Measurements from ENCODE around the gene APOBEC2. TPM values are rescaled to one million over a fixed set of nuclear protein-coding genes. Genes with fewer than 3 reads are reported as not detected.

The APOBEC2 gene
- total RNA-seq, 1 experiment from 2014 or later, result not detected

DNA sequence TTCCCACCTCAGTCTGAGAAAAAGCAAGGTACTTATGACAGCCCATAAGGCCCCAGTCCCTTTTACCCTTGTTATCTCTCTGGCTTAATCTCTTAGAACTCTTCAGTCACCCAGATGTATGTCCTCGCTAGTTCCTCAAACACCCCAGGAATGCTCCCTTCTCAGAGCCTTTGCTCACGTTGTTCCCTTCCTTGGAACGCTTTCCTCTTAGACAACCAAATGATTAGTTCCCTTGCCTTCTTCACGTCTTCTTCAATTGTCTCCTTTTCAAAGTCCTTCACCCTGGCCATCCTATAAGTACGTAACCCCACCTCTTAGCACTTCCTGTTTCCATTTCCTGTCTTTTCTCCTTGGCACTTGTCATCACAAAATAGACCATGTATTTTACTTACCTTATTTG is 1.1 kb upstream of the APOBEC2 start:
- no peak overlapping the region for H3K4me2 ChIP-seq (ENCODE audit: low read length)
- H4K20me1 ChIP-seq (ENCODE audit: insufficient read depth), result no peaks in the 10 kb centered on the region
- no peaks in the 10 kb centered on the region for H3K27me3 ChIP-seq (ENCODE audit: insufficient read depth, low read length)
- no peaks in the 10 kb centered on the region for H3K36me3 ChIP-seq (ENCODE audit: control insufficient read depth in 1 of 2, insufficient read depth in 2 of 2, low read length in 2 of 2)
- ChIA-PET CTCF (no interaction called here), RAD21 (ENCODE audit: low non-redundant PET in 1 of 2, low total read pairs in 2 of 2, uncharacterized antibody in 2 of 2, unreplicated experiment in 2 of 2) (no interaction called here), POLR2A (no interaction called here)
- no peak overlapping the region for H3K9ac ChIP-seq (ENCODE audit: low read length)
- H3K9me3 ChIP-seq (ENCODE audit: control insufficient read depth in 1 of 2, insufficient read depth in 1 of 2, low read depth in 1 of 2, low read length in 2 of 2), result no peaks in the 10 kb centered on the region
- no peak overlapping the region for H2AFZ ChIP-seq (ENCODE audit: low read depth, low read length, poor library complexity, severe bottlenecking)
- no peak overlapping the region for H3K27ac ChIP-seq (ENCODE audit: low read depth, low read length)
- no peaks in the 10 kb centered on the region for H3K79me2 ChIP-seq (ENCODE audit: insufficient read depth, low read length)
- DNase-seq (ENCODE audit: low read depth, low spot score) (no peak), ATAC-seq (no peak)
- no peak overlapping the region for H3K4me3 ChIP-seq (replicated peaks in 1 of 2; ENCODE audit: low read depth in 1 of 2, low read length in 2 of 2)
- BruUV-seq (replicated peaks), result no TSS peak
- intact Hi-C loops (cut with micrococcal nuclease), result no loop called here
- H3K9me2 ChIP-seq (ENCODE audit: insufficient read depth), result no peaks in the 10 kb centered on the region
- H3K4me1 ChIP-seq (ENCODE audit: control insufficient read depth in 1 of 2, insufficient read depth in 2 of 2, low read length in 2 of 2), result no peaks in the 10 kb centered on the region
- TF ChIP-seq, protein P1, sequence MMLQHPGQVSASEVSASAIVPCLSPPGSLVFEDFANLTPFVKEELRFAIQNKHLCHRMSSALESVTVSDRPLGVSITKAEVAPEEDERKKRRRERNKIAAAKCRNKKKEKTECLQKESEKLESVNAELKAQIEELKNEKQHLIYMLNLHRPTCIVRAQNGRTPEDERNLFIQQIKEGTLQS (IDR thresholded peaks at IDR 0.05), result no peak
- TF ChIP-seq ZFX (IDR thresholded peaks at IDR 0.05), result no peak
- no peak for TF ChIP-seq SRF (IDR thresholded peaks at IDR 0.05; ENCODE audit: low read depth)
- TF ChIP-seq, protein P2, sequence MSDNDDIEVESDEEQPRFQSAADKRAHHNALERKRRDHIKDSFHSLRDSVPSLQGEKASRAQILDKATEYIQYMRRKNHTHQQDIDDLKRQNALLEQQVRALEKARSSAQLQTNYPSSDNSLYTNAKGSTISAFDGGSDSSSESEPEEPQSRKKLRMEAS (IDR thresholded peaks at IDR 0.05), result no peak
- TF ChIP-seq ELF1 (IDR thresholded peaks at IDR 0.05; ENCODE audit: borderline replicate concordance, low read depth), result no peak
- TF ChIP-seq CBX3 (IDR thresholded peaks at IDR 0.05; ENCODE audit: low read depth), result no peak
- no peak for TF ChIP-seq POLR2AphosphoS5 (IDR thresholded peaks at IDR 0.05; ENCODE audit: low read depth, low read length)
- no peak for TF ChIP-seq SP1 (IDR thresholded peaks at IDR 0.05; ENCODE audit: low read depth)
- TF ChIP-seq TCF7L2 (IDR thresholded peaks at IDR 0.05; ENCODE audit: borderline replicate concordance, extremely low read depth, insufficient read depth, insufficient read length), result no peak
- no peak for TF ChIP-seq POLR2A (IDR thresholded peaks at IDR 0.05; ENCODE audit: borderline replicate concordance, extremely low read depth, insufficient read depth, insufficient read length)
- no peak for TF ChIP-seq ZBTB33 (IDR thresholded peaks at IDR 0.05; ENCODE audit: extremely low read depth, insufficient replicate concordance, low read length)
